GM08714 (cell line): ENCODE measurements around the gene BAIAP3.

Experiments
- H3K4me3 ChIP-seq: fragments of 200-500 bp; sonication (Bioruptor generic); 2 replicates; pipeline ENCODE4 v1.5.1; 2014; ENCODE audit warnings: mild to moderate bottlenecking, low read length, inconsistent platforms
- ZNF274 ChIP-seq: IDR thresholded peaks from 2 replicates; pipeline ENCODE4 v1.6.1; 2012; ENCODE audit warnings: mild to moderate bottlenecking, low read depth, low read length

BAIAP3 gene

DNA sequence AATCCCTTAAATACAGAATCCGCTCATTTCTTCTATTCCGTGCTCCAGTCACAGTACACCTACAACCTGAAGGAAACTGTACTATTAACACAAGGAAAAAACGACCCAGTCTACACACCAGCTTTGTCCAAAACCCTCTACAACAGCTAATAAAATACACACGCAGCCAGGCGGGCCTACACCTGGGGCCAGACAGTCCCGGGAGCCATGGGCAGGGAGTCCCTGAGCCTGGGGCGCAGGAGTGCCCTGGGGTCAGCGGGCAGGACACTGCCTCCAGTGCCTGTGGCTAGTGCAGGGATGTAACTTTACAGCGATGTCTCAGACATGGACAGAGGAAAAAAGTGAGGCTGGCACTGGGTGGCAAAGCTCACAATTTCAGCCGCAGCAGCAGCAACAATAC lies 46.8 kb downstream of the BAIAP3 start:
- no peak for TF ChIP-seq ZNF274
- no peak overlapping the region; the same call in 1 of the 2 replicates for H3K4me3 ChIP-seq

GRCh38 chr16:1381612-1382406 lies 48.4 kb downstream of the BAIAP3 start:
- no peak overlapping the region for H3K4me3 ChIP-seq
- TF ChIP-seq ZNF274, result no peak

DNA sequence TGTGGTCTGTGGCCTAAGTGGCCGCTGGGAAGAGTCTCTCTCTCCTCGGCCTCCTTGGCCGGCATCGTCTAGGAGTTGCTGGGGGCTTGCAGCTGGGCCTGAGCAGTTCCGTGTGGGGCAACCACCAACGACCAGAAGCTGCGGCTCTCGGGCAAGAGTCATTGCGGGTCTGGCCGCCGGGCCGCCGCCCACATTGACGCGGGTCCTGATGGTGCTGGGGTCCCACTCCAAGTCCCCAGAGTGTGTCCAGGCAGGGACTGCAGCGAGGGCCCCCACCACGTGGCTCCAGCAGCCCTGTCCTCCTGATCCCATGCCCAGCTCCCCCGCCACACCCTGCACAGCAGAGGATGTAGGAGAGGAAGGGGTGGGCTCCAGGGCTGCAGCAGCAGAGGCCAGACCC lies 50.1 kb downstream of the BAIAP3 start:
- H3K4me3 ChIP-seq, result no peak overlapping the region
- TF ChIP-seq ZNF274, result no peak

DNA sequence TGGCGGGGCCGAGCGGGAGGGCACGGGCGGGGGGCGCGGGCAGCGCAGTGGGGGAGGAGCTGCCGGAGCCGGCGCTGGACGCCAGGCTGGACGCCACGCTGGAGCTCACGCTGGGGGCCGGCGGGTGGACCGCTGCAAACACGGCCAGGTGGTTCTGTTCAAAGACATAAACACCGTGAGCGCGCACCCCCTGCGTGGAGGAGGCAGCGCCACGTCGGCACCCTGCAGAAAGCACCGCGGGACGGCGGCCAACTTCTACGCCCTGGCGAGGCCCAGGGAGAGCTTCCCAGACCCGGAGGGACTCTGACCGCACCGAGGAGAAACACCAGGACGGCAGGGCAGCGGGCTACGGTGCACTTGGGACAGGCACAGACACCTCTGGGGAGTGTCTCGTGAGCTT lies 51.8 kb downstream of the BAIAP3 start:
- no peak overlapping the region for H3K4me3 ChIP-seq
- no peak for TF ChIP-seq ZNF274

DNA sequence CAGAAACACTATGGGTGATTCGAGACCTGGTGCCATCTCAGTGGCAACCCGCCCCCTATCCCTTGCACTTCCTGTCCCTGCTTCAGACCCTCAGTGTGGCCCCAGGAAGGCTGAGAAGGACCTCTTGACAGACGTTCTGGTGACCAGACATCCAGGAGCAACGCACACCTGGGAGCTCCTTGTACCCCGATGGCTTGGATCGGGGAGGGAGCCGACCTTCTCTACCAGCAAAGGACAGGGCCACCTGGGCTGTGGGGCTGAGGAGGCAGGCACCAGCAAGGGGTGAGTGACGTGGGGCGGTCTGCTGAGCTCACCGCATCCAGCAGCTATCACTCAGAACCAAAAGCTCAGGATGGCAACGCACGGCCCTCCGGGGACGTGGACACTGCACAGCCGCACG lies 53.9 kb downstream of the BAIAP3 start:
- no peak overlapping the region for H3K4me3 ChIP-seq
- no peak for TF ChIP-seq ZNF274

DNA sequence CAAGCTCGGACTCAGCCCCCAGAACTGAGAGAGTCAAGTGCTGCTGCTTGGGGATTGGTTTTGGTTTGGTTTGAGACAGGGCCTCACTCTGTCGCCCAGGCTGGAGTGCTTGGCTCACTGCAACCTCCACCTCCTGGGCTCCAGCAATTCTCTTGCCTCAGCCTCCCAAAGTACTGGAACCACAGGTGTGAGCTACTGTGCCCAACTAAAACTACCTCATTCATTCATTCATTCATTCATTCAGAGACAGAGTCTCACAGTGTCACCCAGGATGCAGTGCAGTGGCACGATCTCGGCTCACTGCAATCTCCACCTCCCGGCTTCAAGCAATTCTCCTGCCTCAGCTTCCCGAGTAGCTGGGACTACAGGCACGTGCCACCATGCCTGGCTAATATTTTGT lies 56.3 kb downstream of the BAIAP3 start:
- TF ChIP-seq ZNF274, result no peak
- H3K4me3 ChIP-seq, result no peak overlapping the region

DNA sequence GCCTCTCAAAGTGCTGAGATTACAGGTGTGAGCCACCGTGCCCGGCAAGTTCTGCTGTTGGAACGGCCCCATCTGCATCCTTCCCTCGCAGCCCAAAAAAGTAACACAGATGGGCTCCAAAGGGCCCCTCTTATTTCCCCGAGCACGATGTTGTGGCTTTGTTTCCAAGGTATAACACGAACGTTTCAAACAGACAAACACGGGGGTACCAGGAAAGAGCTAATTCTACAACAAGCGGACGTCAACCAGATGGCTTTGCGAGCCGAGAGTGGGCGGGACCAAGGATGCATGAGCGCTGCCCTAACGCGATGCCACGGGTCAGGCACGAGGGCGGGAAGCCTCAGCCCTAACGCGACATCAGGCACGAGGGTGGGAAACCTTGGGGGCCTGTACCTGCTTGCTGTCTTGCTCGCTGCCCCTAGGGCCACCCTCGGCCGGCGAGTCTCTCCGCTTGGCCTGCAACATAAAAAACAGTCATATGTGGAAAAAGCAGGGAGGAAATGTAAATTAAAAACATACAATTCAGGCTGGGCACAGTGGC lies 56.9 kb downstream of the BAIAP3 start:
- TF ChIP-seq ZNF274, result no peak
- H3K4me3 ChIP-seq, result no peak overlapping the region

- H3K4me3 ChIP-seq, result no peak overlapping the region
- TF ChIP-seq ZNF274, result no peak
Observed at GRCh38 chr16:1392826-1393225, 59.4 kb downstream of the BAIAP3 start.

GRCh38 chr16:1393613-1394176 lies 60.2 kb downstream of the BAIAP3 start:
- no peak overlapping the region for H3K4me3 ChIP-seq
- TF ChIP-seq ZNF274, result no peak

DNA sequence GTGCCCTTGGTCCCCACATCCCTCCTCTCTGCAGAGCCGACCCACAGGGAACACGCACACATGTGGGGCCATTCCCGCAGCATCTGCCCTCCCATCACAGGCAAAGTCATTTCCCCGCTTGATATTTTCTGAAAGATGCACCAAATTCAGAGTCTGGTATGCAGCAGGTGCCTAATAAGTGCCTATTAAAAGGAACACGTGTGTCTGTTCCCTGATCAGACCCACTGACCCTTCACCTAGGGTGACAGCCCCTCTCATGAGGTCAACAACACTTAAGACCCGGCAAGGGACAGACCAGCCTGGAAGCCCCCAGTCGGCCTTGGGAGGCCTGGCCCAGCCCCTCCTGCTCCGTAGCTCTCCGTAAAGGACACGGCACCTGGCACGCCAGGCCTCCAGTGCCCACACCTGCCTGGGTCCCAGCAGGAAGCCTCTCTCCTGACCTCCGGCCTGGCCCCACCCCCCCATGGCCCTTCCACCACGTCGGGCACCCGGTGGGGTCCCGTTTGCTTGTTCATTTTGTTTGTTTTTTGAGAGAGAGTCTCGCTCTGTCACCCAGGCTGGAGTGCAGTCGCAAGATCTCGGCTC lies 61.0 kb downstream of the BAIAP3 start:
- no peak overlapping the region for H3K4me3 ChIP-seq
- no peak for TF ChIP-seq ZNF274

GRCh38 chr16:1395444-1396031 lies 62.1 kb downstream of the BAIAP3 start:
- TF ChIP-seq ZNF274, result no peak
- no peak overlapping the region for H3K4me3 ChIP-seq

GRCh38 chr16:1397779-1398178 lies 64.3 kb downstream of the BAIAP3 start:
- no peak overlapping the region for H3K4me3 ChIP-seq
- no peak for TF ChIP-seq ZNF274

GRCh38 chr16:1398351-1398750 lies 64.9 kb downstream of the BAIAP3 start:
- no peak for TF ChIP-seq ZNF274
- H3K4me3 ChIP-seq, result no peak overlapping the region
